ENCODE results near the gene ANO9.

The ANO9 gene

GRCh38 chr11:377174-377865 is 64.5 kb downstream of the ANO9 start:
- no peak overlapping the region for H3K4me3 ChIP-seq (replicated peaks in 1 of 2; ENCODE audit: low read depth in 2 of 2, low read length in 2 of 2)
- no peak for DNase-seq (ENCODE audit: low read depth in 2 of 2)
- TF ChIP-seq, protein P1, sequence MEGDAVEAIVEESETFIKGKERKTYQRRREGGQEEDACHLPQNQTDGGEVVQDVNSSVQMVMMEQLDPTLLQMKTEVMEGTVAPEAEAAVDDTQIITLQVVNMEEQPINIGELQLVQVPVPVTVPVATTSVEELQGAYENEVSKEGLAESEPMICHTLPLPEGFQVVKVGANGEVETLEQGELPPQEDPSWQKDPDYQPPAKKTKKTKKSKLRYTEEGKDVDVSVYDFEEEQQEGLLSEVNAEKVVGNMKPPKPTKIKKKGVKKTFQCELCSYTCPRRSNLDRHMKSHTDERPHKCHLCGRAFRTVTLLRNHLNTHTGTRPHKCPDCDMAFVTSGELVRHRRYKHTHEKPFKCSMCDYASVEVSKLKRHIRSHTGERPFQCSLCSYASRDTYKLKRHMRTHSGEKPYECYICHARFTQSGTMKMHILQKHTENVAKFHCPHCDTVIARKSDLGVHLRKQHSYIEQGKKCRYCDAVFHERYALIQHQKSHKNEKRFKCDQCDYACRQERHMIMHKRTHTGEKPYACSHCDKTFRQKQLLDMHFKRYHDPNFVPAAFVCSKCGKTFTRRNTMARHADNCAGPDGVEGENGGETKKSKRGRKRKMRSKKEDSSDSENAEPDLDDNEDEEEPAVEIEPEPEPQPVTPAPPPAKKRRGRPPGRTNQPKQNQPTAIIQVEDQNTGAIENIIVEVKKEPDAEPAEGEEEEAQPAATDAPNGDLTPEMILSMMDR (IDR thresholded peaks at IDR 0.05; ENCODE audit: low read depth, low read length) = no peak

DNA sequence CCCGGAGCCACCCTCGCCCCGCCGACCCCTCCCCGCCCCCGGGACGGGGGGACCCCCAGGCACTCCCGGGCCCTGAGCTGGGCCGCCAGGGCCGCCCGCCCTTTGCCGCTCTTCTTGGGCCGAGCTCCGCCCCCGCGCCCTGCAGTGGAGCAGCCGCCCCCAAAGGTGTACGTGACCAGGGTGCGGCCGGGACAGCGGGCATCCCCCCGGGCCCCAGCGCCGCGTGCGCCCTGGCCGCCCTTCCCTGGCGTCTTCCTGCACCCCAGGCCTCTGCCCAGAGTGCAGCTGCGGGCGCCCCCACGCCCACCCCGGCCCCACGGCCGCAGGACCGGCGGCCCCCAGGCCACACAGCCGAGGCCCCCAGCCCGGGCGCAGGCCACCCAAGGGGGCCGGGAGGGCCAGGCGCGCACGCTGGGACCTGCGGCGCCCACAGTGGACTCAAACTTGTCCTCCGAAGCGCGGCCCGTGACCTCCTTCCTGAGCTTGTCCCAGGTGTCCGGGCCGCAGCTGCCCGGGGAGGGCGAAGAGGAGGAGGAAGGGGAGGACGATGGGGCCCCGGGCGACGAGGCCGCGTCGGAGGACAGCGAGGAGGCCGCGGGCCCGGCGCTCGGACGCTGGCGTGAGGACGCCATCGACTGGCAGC is 65.2 kb downstream of the ANO9 start:
- no peak overlapping the region for H3K4me3 ChIP-seq (replicated peaks in 1 of 2; ENCODE audit: low read depth in 2 of 2, low read length in 2 of 2)
- no peak for DNase-seq (ENCODE audit: low read depth in 2 of 2)

GRCh38 chr11:375065-376025 is 66.5 kb downstream of the ANO9 start:
- H3K4me3 ChIP-seq (replicated peaks in 1 of 2; ENCODE audit: low read depth in 2 of 2, low read length in 2 of 2) = no peak overlapping the region
- no peak for DNase-seq (ENCODE audit: low read depth in 2 of 2)
- TF ChIP-seq, protein P1 (IDR thresholded peaks at IDR 0.05; ENCODE audit: low read depth, low read length) = no peak

More for the DNA sequence above, 65.2 kb downstream of the ANO9 start:
- TF ChIP-seq, protein P1 (IDR thresholded peaks at IDR 0.05; ENCODE audit: low read depth, low read length) = no peak

DNA sequence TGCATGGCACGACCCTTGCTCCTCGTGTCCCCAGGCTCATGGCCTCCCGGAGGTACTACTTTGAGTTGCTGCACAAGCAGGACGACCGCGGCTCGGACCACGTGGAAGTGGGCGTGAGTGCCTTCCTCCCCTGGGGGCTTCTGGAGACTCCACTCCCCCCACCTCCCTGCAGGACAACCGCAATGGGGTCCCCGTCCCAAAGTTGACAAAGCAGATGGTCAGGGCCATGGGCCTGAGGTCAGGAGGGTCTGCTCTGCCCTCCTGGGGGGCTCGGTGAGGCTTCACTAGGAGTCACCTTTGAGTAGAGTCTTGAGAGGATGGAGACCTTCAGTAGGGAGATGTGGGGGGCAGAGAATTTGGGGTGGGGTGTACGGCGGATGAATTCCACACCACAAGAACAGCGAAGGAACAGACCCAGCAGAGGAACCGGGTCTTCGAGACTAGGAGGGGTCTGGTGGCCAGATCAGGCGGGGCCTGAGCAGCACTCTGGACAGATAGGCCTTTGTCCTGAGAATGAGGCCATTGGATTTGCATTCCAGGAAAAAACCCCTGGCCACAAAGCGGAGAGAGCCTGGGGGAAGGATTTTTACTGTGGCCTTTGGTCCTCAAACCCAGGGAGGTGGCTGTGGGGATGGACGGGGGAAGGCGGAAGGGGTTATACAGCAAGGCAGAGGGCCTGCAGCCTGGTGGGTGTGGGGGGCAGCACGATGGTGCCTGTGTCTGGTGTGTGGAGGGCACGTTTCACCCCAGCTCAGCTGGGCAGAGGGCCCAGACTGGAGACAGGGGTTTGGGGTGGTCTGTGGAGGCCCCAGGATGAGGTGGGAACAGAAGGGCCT is 67.9 kb downstream of the ANO9 start:
- no peak for DNase-seq (ENCODE audit: low read depth in 2 of 2)
- no peak overlapping the region for H3K4me3 ChIP-seq (replicated peaks in 1 of 2; ENCODE audit: low read depth in 2 of 2, low read length in 2 of 2)

GRCh38 chr11:372809-373715 is 68.7 kb downstream of the ANO9 start:
- DNase-seq (ENCODE audit: low read depth in 2 of 2) = no peak
- H3K4me3 ChIP-seq (replicated peaks in 1 of 2; ENCODE audit: low read depth in 2 of 2, low read length in 2 of 2) = no peak overlapping the region
- TF ChIP-seq, protein P1 (IDR thresholded peaks at IDR 0.05; ENCODE audit: low read depth, low read length) = no peak

More for the DNA sequence above, 67.9 kb downstream of the ANO9 start:
- TF ChIP-seq, protein P1 (IDR thresholded peaks at IDR 0.05; ENCODE audit: low read depth, low read length) = no peak

All from cardiac fibroblast (primary cell).